Keratinocyte (primary cell): ENCODE data around the gene NIPAL1. TPM values are rescaled to one million over a fixed set of nuclear protein-coding genes. Genes with fewer than 3 reads are reported as not detected.
A peak's percentile ranks its signal among the peaks of the same experiment; 100 is the strongest.

Experiments
- DNase-seq: peaks from one replicate; pipeline ENCODE4 v3.0.0-alpha.2; 2011; ENCODE audit warnings: low read depth, missing footprints, low spot score
- FAIRE-seq: peaks from 2 replicates; lab custom pipeline; 2011; peaks lifted over from hg19 to GRCh38; lab: Jason Lieb, UNC
- H2AFZ ChIP-seq: 2 replicates; pipeline ENCODE4 v1.6.0; 2012; ENCODE audit warnings: low read length, control low read depth, inconsistent platforms; ENCODE audit not compliant: control insufficient read depth
- H3K27ac ChIP-seq: 2 replicates; pipeline ENCODE4 v1.5.1; 2011; ENCODE audit warnings: low read length; ENCODE audit not compliant: control insufficient read depth, insufficient read depth
- H3K27me3 ChIP-seq: 3 replicates; pipeline ENCODE4 v1.6.0; 2011; ENCODE audit warnings: low read length; ENCODE audit not compliant: control insufficient read depth, insufficient read depth; ENCODE audit errors: extremely low read depth
- H3K36me3 ChIP-seq, 2 experiments: 2 replicates in 1 of 2; 3 replicates in 1 of 2; pipeline ENCODE4 v1.5.1; 2011; ENCODE audit warnings: low read length in 2 of 2, mild to moderate bottlenecking in 1 of 2; ENCODE audit not compliant: control insufficient read depth in 2 of 2, insufficient read depth in 2 of 2; ENCODE audit errors: extremely low read depth in 1 of 2
- H3K4me1 ChIP-seq: 3 replicates; pipeline ENCODE4 v1.5.1; 2011; ENCODE audit warnings: low read length; ENCODE audit not compliant: control insufficient read depth, insufficient read depth; ENCODE audit errors: extremely low read depth
- H3K4me2 ChIP-seq: 3 replicates; pipeline ENCODE4 v1.6.0; 2011; ENCODE audit warnings: low read depth, low read length; ENCODE audit not compliant: control insufficient read depth, insufficient read depth; ENCODE audit errors: extremely low read depth
- H3K4me3 ChIP-seq, 3 experiments: fragments of 200-600 bp in 1 of 3; sonication (generic) in 1 of 3; 2 replicates in 2 of 3; 3 replicates in 1 of 3; pipeline ENCODE4 v1.5.1; 2011 to 2016; ENCODE audit warnings: low read length in 3 of 3, mild to moderate bottlenecking in 3 of 3, control low read depth in 2 of 3, inconsistent platforms in 1 of 3, low read depth in 1 of 3, mixed read lengths in 1 of 3, mixed run types in 1 of 3, moderate library complexity in 1 of 3; ENCODE audit not compliant: control insufficient read depth in 2 of 3, insufficient read depth in 2 of 3; ENCODE audit errors: extremely low read depth in 1 of 3
- H3K79me2 ChIP-seq: 2 replicates; pipeline ENCODE4 v1.6.0; 2012; ENCODE audit warnings: low read length; ENCODE audit not compliant: control insufficient read depth, insufficient read depth
- H3K9ac ChIP-seq: 3 replicates; pipeline ENCODE4 v1.6.0; 2011; ENCODE audit warnings: low read length; ENCODE audit not compliant: control insufficient read depth, insufficient read depth; ENCODE audit errors: extremely low read depth
- H3K9me1 ChIP-seq: 3 replicates; pipeline ENCODE4 v1.6.0; 2011; ENCODE audit warnings: low read length; ENCODE audit not compliant: control insufficient read depth, insufficient read depth; ENCODE audit errors: extremely low read depth
- H3K9me3 ChIP-seq: 2 replicates; pipeline ENCODE4 v1.5.1; 2012; ENCODE audit warnings: low read depth, low read length; ENCODE audit not compliant: control insufficient read depth
- H4K20me1 ChIP-seq: 3 replicates; pipeline ENCODE4 v1.6.0; 2011; ENCODE audit warnings: low read length; ENCODE audit not compliant: control insufficient read depth, insufficient read depth; ENCODE audit errors: extremely low read depth
- EZH2 ChIP-seq: IDR thresholded peaks from one replicate; pipeline ENCODE4 v1.6.1; 2012; ENCODE audit warnings: inconsistent platforms, mild to moderate bottlenecking, low read length, moderate library complexity
- dilution Hi-C: fragments of 300-500 bp; cut with MboI; formaldehyde crosslinking; loops from one replicate; pipeline ENCODE4 v1.7.0; 2020; ENCODE audit warnings: low sequenced_read_pairs; ENCODE audit not compliant: extremely low pct_ligation_motif_present
- polyA plus RNA-seq, 5 experiments: library from polyadenylated mRNA; depleted of rRNA in 3 of 5; stranded (reverse) in 3 of 5; stranded (forward) in 1 of 5; unstranded in 1 of 5; fragments of >200 nt; gene quantifications; 1 replicate in 1 of 5; 2 replicates in 3 of 5; 3 replicates in 1 of 5; pipeline versions ENCODE4 v1.2.1 to v1.2.3, GENCODE V29; 2011 to 2012; ENCODE audit warnings: missing spikeins in 2 of 5, low read depth in 1 of 5, low replicate concordance in 1 of 5
- TF ChIP-seq, protein P1 (sequence below), 3 experiments: IDR thresholded peaks in 1 of 3; conservative IDR thresholded peaks in 1 of 3; optimal IDR thresholded peaks in 1 of 3; 2 replicates in 2 of 3; 3 replicates in 1 of 3; pipeline versions ENCODE3 to v1.5.1; 2011; ENCODE audit warnings: low read length in 3 of 3, mild to moderate bottlenecking in 3 of 3, moderate library complexity in 2 of 3, control low read depth in 1 of 3, inconsistent platforms in 1 of 3; ENCODE audit not compliant: insufficient read depth in 2 of 3; ENCODE audit errors: extremely low read depth in 1 of 3

Gene NIPAL1
- polyA plus RNA-seq, 1 donor (not counting 4 experiments of a cell fraction or from before 2014, with no cell fraction given), result 18.9 TPM

DNA sequence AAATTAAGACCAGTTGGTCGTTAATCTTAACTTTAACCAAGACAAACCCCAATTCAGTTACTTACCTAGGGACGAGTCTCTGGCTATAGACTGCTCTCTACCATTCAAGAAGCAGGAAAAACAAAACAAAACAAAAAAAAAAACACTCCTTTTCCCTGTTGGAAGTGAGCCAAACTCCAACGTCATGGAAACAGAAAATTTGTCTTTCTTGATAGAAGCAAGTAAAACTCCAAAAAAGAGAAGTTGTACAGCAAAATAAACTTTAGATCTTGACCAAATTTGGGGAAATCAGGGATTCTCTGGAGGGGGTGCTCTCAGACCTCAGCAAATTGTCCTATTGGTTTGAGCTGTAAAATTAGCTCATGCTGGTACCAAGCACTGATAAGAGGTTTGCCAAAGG lies 3.7 kb upstream of the NIPAL1 start:
- TF ChIP-seq, protein P1, sequence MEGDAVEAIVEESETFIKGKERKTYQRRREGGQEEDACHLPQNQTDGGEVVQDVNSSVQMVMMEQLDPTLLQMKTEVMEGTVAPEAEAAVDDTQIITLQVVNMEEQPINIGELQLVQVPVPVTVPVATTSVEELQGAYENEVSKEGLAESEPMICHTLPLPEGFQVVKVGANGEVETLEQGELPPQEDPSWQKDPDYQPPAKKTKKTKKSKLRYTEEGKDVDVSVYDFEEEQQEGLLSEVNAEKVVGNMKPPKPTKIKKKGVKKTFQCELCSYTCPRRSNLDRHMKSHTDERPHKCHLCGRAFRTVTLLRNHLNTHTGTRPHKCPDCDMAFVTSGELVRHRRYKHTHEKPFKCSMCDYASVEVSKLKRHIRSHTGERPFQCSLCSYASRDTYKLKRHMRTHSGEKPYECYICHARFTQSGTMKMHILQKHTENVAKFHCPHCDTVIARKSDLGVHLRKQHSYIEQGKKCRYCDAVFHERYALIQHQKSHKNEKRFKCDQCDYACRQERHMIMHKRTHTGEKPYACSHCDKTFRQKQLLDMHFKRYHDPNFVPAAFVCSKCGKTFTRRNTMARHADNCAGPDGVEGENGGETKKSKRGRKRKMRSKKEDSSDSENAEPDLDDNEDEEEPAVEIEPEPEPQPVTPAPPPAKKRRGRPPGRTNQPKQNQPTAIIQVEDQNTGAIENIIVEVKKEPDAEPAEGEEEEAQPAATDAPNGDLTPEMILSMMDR (optimal IDR thresholded peaks at IDR 0.05 in 1 of 3, IDR thresholded peaks at IDR 0.05 in 1 of 3, conservative IDR thresholded peaks at IDR 0.05 in 1 of 3; ENCODE audit: extremely low read depth in 1 of 3, insufficient read depth in 2 of 3, low read length in 3 of 3), result no peak
- no peak for TF ChIP-seq EZH2
- no peaks in the 10 kb centered on the region for H3K36me3 ChIP-seq
- H3K9me3 ChIP-seq, result no peaks in the 10 kb centered on the region
- H3K4me2 ChIP-seq, result no peak overlapping the region
- FAIRE-seq (no peak), DNase-seq (no peak)
- H3K4me1 ChIP-seq, result peaks cover 14% of the 10 kb centered on the region
- no peaks in the 10 kb centered on the region for H3K27me3 ChIP-seq
- H3K27ac ChIP-seq, result no peak overlapping the region
- no peak overlapping the region for H2AFZ ChIP-seq
- no peak overlapping the region for H3K4me3 ChIP-seq
- H3K79me2 ChIP-seq, result peaks cover 2% of the 10 kb centered on the region
- no peaks in the 10 kb centered on the region for H4K20me1 ChIP-seq
- H3K9ac ChIP-seq, result no peak overlapping the region
- dilution Hi-C loops, result no loop called here
- H3K9me1 ChIP-seq, result no peaks in the 10 kb centered on the region

DNA sequence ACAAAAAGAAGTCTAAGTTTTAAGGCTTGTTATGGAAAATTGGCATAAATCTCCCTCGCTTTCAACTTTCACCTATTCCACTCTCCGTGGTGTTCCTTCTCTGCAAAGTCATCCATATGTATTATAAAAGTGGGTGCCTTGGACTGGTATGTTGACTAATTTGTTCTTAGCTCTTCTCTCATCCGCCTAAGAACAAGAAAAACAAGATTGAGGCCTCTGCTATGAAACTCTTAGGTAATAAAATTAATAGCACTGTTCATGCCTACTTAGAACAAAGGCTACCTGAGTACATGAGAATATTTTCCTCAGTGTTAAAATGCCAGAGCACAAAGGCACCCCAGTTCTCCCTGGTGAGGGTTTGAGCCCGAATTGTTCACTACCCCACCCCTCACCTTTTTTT lies 1.4 kb upstream of the NIPAL1 start:
- H3K4me1 ChIP-seq, result peaks cover 26% of the 10 kb centered on the region
- no peak for FAIRE-seq

More for the DNA sequence above, 1.4 kb upstream of the NIPAL1 start:
- no peak overlapping the region for H2AFZ ChIP-seq
- H3K9ac ChIP-seq, result no peak overlapping the region
- TF ChIP-seq, protein P1 (optimal IDR thresholded peaks at IDR 0.05 in 1 of 3, IDR thresholded peaks at IDR 0.05 in 1 of 3, conservative IDR thresholded peaks at IDR 0.05 in 1 of 3; ENCODE audit: extremely low read depth in 1 of 3, insufficient read depth in 2 of 3, low read length in 3 of 3), result no peak
- TF ChIP-seq EZH2, result no peak
- H3K27me3 ChIP-seq, result no peaks in the 10 kb centered on the region
- no peak for DNase-seq
- dilution Hi-C loops, result no loop called here
- peak overlapping the region; percentile 94 for H3K4me2 ChIP-seq
- H4K20me1 ChIP-seq, result no peaks in the 10 kb centered on the region
- H3K27ac ChIP-seq, result peak overlapping the region; percentile 99
- no peaks in the 10 kb centered on the region for H3K9me3 ChIP-seq
- H3K4me3 ChIP-seq, result peak overlapping the region in 1 of 3 experiments; percentile 70
- H3K36me3 ChIP-seq, result no peaks in the 10 kb centered on the region
- H3K79me2 ChIP-seq, result peaks cover 24% of the 10 kb centered on the region
- no peaks in the 10 kb centered on the region for H3K9me1 ChIP-seq
